H1 (cell line): ENCODE data around the gene SPRING1. TPM values are rescaled to one million over a fixed set of nuclear protein-coding genes. Genes with fewer than 3 reads are reported as not detected.
A peak's percentile ranks its signal among the peaks of the same experiment; 100 is the strongest.

Experiments
- CTCF ChIA-PET: fragments of 300-600 bp; sonication (Branson Sonifier 250); formaldehyde crosslinking; loops from one replicate; lab custom pipeline; 2021; ENCODE audit not compliant: partially characterized antibody; lab: Charles Lee
- POLR2A ChIA-PET: fragments of 300-600 bp; sonication (Branson Sonifier 250); formaldehyde crosslinking; loops from one replicate; lab custom pipeline; 2021; ENCODE audit warnings: inconsistent platforms; ENCODE audit not compliant: partially characterized antibody; lab: Charles Lee
- DNase-seq, 2 experiments: peaks; one replicate each; pipeline versions ENCODE4 v3.0.0 to v3.0.0-alpha.2; 2010 to 2022; ENCODE audit warnings: low spot score in 2 of 2, low read depth in 1 of 2, mixed read lengths in 1 of 2
- FAIRE-seq: peaks from 2 replicates; lab custom pipeline; 2011; peaks lifted over from hg19 to GRCh38; lab: Jason Lieb, UNC
- H2AFZ ChIP-seq: 2 replicates; pipeline ENCODE4 v1.8.1; 2012; ENCODE audit warnings: low read length, inconsistent platforms
- H2AK5ac ChIP-seq: 2 replicates; pipeline ENCODE4 v1.6.1; 2013; ENCODE audit warnings: low read depth, low read length
- H2BK120ac ChIP-seq: replicated peaks from 2 replicates; pipeline ENCODE3; 2013; ENCODE audit warnings: low read depth, low read length, inconsistent platforms
- H2BK12ac ChIP-seq: 2 replicates; pipeline ENCODE4 v1.6.1; 2013; ENCODE audit warnings: low read depth, low read length
- H2BK15ac ChIP-seq: 2 replicates; pipeline ENCODE4 v1.6.1; 2013; ENCODE audit warnings: low read length
- H2BK20ac ChIP-seq: 2 replicates; pipeline ENCODE4 v1.6.1; 2013; ENCODE audit warnings: low read length
- H2BK5ac ChIP-seq: 2 replicates; pipeline ENCODE4 v1.6.1; 2013; ENCODE audit warnings: low read depth, low read length
- H3K14ac ChIP-seq: 2 replicates; pipeline ENCODE4 v1.6.1; 2013; ENCODE audit warnings: inconsistent platforms; ENCODE audit not compliant: insufficient read length
- H3K18ac ChIP-seq: 2 replicates; pipeline ENCODE4 v1.6.1; 2013; ENCODE audit warnings: low read length; ENCODE audit errors: extremely low read depth
- H3K23ac ChIP-seq: 2 replicates; pipeline ENCODE4 v1.6.1; 2013; ENCODE audit warnings: inconsistent platforms; ENCODE audit not compliant: insufficient read length
- H3K23me2 ChIP-seq: 2 replicates; pipeline ENCODE4 v1.6.1; 2013; ENCODE audit warnings: low read depth, low read length
- H3K27ac ChIP-seq: 2 replicates; pipeline ENCODE4 v1.6.1; 2011; ENCODE audit warnings: low read depth, low read length, inconsistent platforms
- H3K27me3 ChIP-seq, 4 experiments: replicated peaks in 1 of 4; 1 replicate in 1 of 4; 2 replicates in 3 of 4; pipeline versions ENCODE4 v1.6.1 to v1.8.1; 2011 to 2013; ENCODE audit warnings: low read length in 3 of 4, mild to moderate bottlenecking in 3 of 4, inconsistent platforms in 2 of 4, mixed read lengths in 2 of 4, moderate library complexity in 1 of 4; ENCODE audit not compliant: control insufficient read depth in 3 of 4, insufficient read depth in 3 of 4; ENCODE audit errors: extremely low read depth in 1 of 4
- H3K36me3 ChIP-seq, 4 experiments: 2 replicates each; pipeline versions ENCODE4 v1.6.1 to v1.8.1; 2011 to 2013; ENCODE audit warnings: mild to moderate bottlenecking in 4 of 4, low read length in 3 of 4, moderate library complexity in 2 of 4, control low read depth in 1 of 4, inconsistent platforms in 1 of 4; ENCODE audit not compliant: insufficient read depth in 4 of 4, control insufficient read depth in 2 of 4
- H3K4ac ChIP-seq: replicated peaks from 2 replicates; pipeline ENCODE3; 2013; ENCODE audit warnings: low read length, low read depth, mixed read lengths, inconsistent platforms; ENCODE audit not compliant: insufficient read length
- H3K4me1 ChIP-seq, 4 experiments: replicated peaks in 1 of 4; 1 replicate in 1 of 4; 2 replicates in 3 of 4; pipeline versions ENCODE4 v1.6.1 to v1.8.1; 2011 to 2013; ENCODE audit warnings: low read length in 3 of 4, inconsistent platforms in 2 of 4, mixed read lengths in 1 of 4; ENCODE audit not compliant: insufficient read depth in 4 of 4, control insufficient read depth in 3 of 4
- H3K4me2 ChIP-seq, 2 experiments: 2 replicates each; pipeline versions ENCODE4 v1.6.1 to v1.8.1; 2011 to 2013; ENCODE audit warnings: low read depth in 2 of 2, low read length in 2 of 2, control low read depth in 1 of 2, inconsistent platforms in 1 of 2, mild to moderate bottlenecking in 1 of 2; ENCODE audit not compliant: insufficient read depth in 1 of 2
- H3K4me3 ChIP-seq, 4 experiments: fragments of 200-600, 300-600 bp in 1 of 4; sonication (generic), shearing (Covaris generic), sonication (Bioruptor Twin) in 1 of 4; 2 replicates each; pipeline versions ENCODE4 v1.5.1 to v1.8.1; 2011 to 2016; ENCODE audit warnings: low read length in 4 of 4, low read depth in 3 of 4, control low read depth in 2 of 4, inconsistent platforms in 2 of 4, mild to moderate bottlenecking in 2 of 4, mixed read lengths in 1 of 4, moderate library complexity in 1 of 4; ENCODE audit not compliant: insufficient read depth in 2 of 4; ENCODE audit errors: extremely low read depth in 1 of 4
- H3K56ac ChIP-seq: replicated peaks from 2 replicates; pipeline ENCODE3; 2013; ENCODE audit warnings: low read depth, mild to moderate bottlenecking, mixed read lengths, low read length, inconsistent platforms; ENCODE audit not compliant: insufficient read length
- H3K79me1 ChIP-seq: 2 replicates; pipeline ENCODE4 v1.6.1; 2013; ENCODE audit warnings: low read depth, low read length, control low read depth
- H3K79me2 ChIP-seq, 2 experiments: 2 replicates each; pipeline versions ENCODE4 v1.6.1 to v1.8.1; 2012 to 2013; ENCODE audit warnings: low read length in 2 of 2, mild to moderate bottlenecking in 2 of 2, inconsistent platforms in 1 of 2; ENCODE audit not compliant: insufficient read depth in 2 of 2, control insufficient read depth in 1 of 2
- H3K9ac ChIP-seq, 4 experiments: replicated peaks in 1 of 4; 1 replicate in 1 of 4; 2 replicates in 3 of 4; pipeline versions ENCODE4 v1.6.1 to v1.8.1; 2011 to 2013; ENCODE audit warnings: low read depth in 3 of 4, low read length in 3 of 4, control low read depth in 2 of 4, mild to moderate bottlenecking in 2 of 4, moderate library complexity in 2 of 4, inconsistent platforms in 1 of 4; ENCODE audit errors: extremely low read depth in 1 of 4
- H3K9me3 ChIP-seq, 2 experiments: 2 replicates each; pipeline versions ENCODE4 v1.6.1 to v1.8.1; 2012 to 2013; ENCODE audit warnings: mild to moderate bottlenecking in 2 of 2, moderate library complexity in 2 of 2, control low read depth in 1 of 2, inconsistent platforms in 1 of 2, low read depth in 1 of 2, low read length in 1 of 2, mixed read lengths in 1 of 2; ENCODE audit not compliant: insufficient read depth in 2 of 2
- H4K20me1 ChIP-seq, 2 experiments: replicated peaks in 1 of 2; 2 replicates each; pipeline versions ENCODE3 to v1.8.1; 2011 to 2013; ENCODE audit warnings: inconsistent platforms in 2 of 2, low read length in 2 of 2, mild to moderate bottlenecking in 1 of 2; ENCODE audit not compliant: insufficient read depth in 2 of 2, control insufficient read depth in 1 of 2
- H4K5ac ChIP-seq: 2 replicates; pipeline ENCODE4 v1.6.1; 2013; ENCODE audit warnings: low read length, low read depth, mixed read lengths, inconsistent platforms; ENCODE audit not compliant: insufficient read length
- H4K8ac ChIP-seq: 2 replicates; pipeline ENCODE4 v1.8.0; 2013; ENCODE audit warnings: mild to moderate bottlenecking, moderate library complexity, low read length, inconsistent platforms; ENCODE audit not compliant: insufficient read depth; ENCODE audit errors: extremely low read depth
- H4K91ac ChIP-seq: replicated peaks from 2 replicates; pipeline ENCODE3; 2013; ENCODE audit warnings: low read length, mixed read lengths, inconsistent platforms; ENCODE audit not compliant: insufficient read length
- CHD2 ChIP-seq: IDR thresholded peaks from 2 replicates; pipeline ENCODE4 v1.6.1; 2012; ENCODE audit warnings: low read length, improper control_type of control experiment
- CREB1 ChIP-seq: IDR thresholded peaks from 2 replicates; pipeline ENCODE4 v1.6.1; 2012; ENCODE audit warnings: inconsistent platforms
- CTCF ChIP-seq, 3 experiments: IDR thresholded peaks; 1 replicate in 2 of 3; 2 replicates in 1 of 3; pipeline versions ENCODE4 v1.5.1 to v1.6.1; 2011; ENCODE audit warnings: low read length in 3 of 3, mild to moderate bottlenecking in 3 of 3, inconsistent platforms in 2 of 3, low read depth in 1 of 3, moderate library complexity in 1 of 3; ENCODE audit not compliant: insufficient read depth in 1 of 3; ENCODE audit errors: control extremely low read depth in 1 of 3
- NANOG ChIP-seq: IDR thresholded peaks from 2 replicates; pipeline ENCODE4 v1.6.1; 2011; ENCODE audit warnings: low read length, low read depth, mild to moderate bottlenecking, inconsistent platforms; ENCODE audit not compliant: insufficient read depth, poor library complexity, severe bottlenecking
- NRF1 ChIP-seq: IDR thresholded peaks from 2 replicates; pipeline ENCODE4 v1.6.1; 2011; ENCODE audit warnings: mild to moderate bottlenecking, low read depth, low read length, improper control_type of control experiment
- POLR2A ChIP-seq, 2 experiments: IDR thresholded peaks; 1 replicate in 1 of 2; 2 replicates in 1 of 2; pipeline ENCODE4 v1.6.1; 2011; ENCODE audit warnings: low read depth in 2 of 2, low read length in 2 of 2, mild to moderate bottlenecking in 2 of 2; ENCODE audit errors: control extremely low read depth in 1 of 2
- RAD21 ChIP-seq, 2 experiments: IDR thresholded peaks in 1 of 2; conservative IDR thresholded peaks in 1 of 2; 2 replicates each; pipeline ENCODE4 v1.6.1; 2011; ENCODE audit warnings: low read depth in 2 of 2, low read length in 2 of 2, improper control_type of control experiment in 1 of 2, inconsistent platforms in 1 of 2, mild to moderate bottlenecking in 1 of 2, moderate library complexity in 1 of 2
- SP1 ChIP-seq: IDR thresholded peaks from 2 replicates; pipeline ENCODE4 v1.6.1; 2011; ENCODE audit warnings: low read depth, low read length
- TAF1 ChIP-seq: IDR thresholded peaks from 2 replicates; pipeline ENCODE4 v1.6.1; 2011; ENCODE audit warnings: mild to moderate bottlenecking, low read depth, low read length
- YY1 ChIP-seq: IDR thresholded peaks from 2 replicates; pipeline ENCODE4 v1.6.1; 2011; ENCODE audit warnings: low read depth, mild to moderate bottlenecking, low read length
- WGBS, 2 experiments: shearing (Covaris generic) in 1 of 2; methylation state at CpG; one replicate each; pipeline versions ENCODE4 v1.1.6 to v1.1.7; 2013 to 2015; ENCODE audit warnings: low lambda C conversion rate in 2 of 2, mixed read lengths in 2 of 2, inconsistent platforms in 1 of 2, low coverage in 1 of 2, missing lambda C conversion rate in 1 of 2; ENCODE audit not compliant: insufficient replicate concordance in 2 of 2, insufficient coverage in 1 of 2, insufficient read length in 1 of 2; ENCODE audit errors: extremely low coverage in 1 of 2, missing lambda C conversion rate in 1 of 2; 5-methylcytosine and 5-hydroxymethylcytosine counted together
- polyA plus RNA-seq, 7 experiments: library from polyadenylated mRNA; depleted of rRNA in 3 of 7; stranded (reverse) in 5 of 7; unstranded in 2 of 7; fragments of >200 nt in 5 of 7; fragments of 200-250 nt in 2 of 7; gene quantifications; 1 replicate in 5 of 7; 2 replicates in 1 of 7; 4 replicates in 1 of 7; pipeline versions ENCODE4 v1.2.1 to v1.2.3, GENCODE V29; 2011 to 2013; ENCODE audit warnings: missing spikeins in 2 of 7, mixed read lengths in 2 of 7
- total RNA-seq: library from RNA; stranded (reverse); fragmentation: NEBNext Ultra II Directional; extraction: Animal tissue kit (Norgen Biotek cat#: 25700); gene quantifications from 2 replicates; pipeline ENCODE4 v1.2.1, GENCODE V29; 2021
- TF ChIP-seq, protein P1 (sequence below): IDR thresholded peaks from 2 replicates; pipeline ENCODE4 v1.6.1; 2012; ENCODE audit warnings: inconsistent platforms

SPRING1 gene
- total and polyA plus RNA-seq, 2 of the 8 experiments (the other 6 are each of a cell fraction or from before 2014, with no cell fraction given) = 14.3 to 46.5 TPM

DNA sequence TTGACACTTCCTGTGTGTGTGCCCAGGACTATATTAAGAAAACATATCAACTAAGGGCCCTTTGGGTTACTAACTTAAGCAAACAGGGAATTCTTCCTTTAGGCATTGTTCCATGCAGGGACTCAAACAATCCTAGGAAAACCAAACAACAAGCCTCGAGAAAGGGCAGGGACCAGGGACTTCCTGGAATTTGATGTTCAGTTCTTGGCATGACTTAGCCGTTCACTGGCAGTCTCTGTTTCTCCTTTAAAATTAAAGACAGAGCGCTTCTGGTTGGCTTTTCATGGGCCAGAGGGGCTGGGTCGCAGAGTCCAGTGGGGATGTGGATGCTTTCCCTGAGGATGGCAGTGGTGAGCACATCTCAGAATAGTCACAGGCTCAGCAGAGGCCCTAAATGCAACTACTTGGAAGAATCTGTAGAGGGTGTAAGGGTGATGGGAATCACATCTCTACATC is 35.4 kb upstream of the SPRING1 start:
- H2AFZ ChIP-seq = no peak overlapping the region
- no peak overlapping the region for H4K91ac ChIP-seq
- H3K18ac ChIP-seq = no peak overlapping the region
- ChIA-PET CTCF (interaction anchor here (2.4 kb wide), 1 partner anchor 14 kb away, joined by 12 read pairs; no protein-coding TSS in a partner anchor), POLR2A (no interaction called here)
- H2BK20ac ChIP-seq = no peak overlapping the region
- H3K23ac ChIP-seq = no peak overlapping the region
- no peaks in the 10 kb centered on the region for H3K9me3 ChIP-seq
- no peaks in the 10 kb centered on the region for H3K27me3 ChIP-seq
- H3K9ac ChIP-seq = no peak overlapping the region
- no peak overlapping the region for H4K8ac ChIP-seq
- no peak overlapping the region for H4K5ac ChIP-seq
- WGBS, 2 experiments = 84% methylated on average over 4 of the region's 4 CpGs; no CpG with 5 or more reads in 1 of the 2 experiments
- no peaks in the 10 kb centered on the region for H3K79me1 ChIP-seq
- DNase-seq (peak in 1 of 2 experiments; percentile 46), FAIRE-seq (no peak)
- H3K4me2 ChIP-seq = no peak overlapping the region
- no peak overlapping the region for H3K14ac ChIP-seq
- no peaks in the 10 kb centered on the region; a peak in 1 of 7 replicates for H3K4me1 ChIP-seq
- H2BK5ac ChIP-seq = no peak overlapping the region
- H2BK12ac ChIP-seq = no peak overlapping the region
- H2AK5ac ChIP-seq = no peak overlapping the region
- no peak overlapping the region for H2BK120ac ChIP-seq
- H4K20me1 ChIP-seq = peaks cover 0 to 1% of the 10 kb centered on the region in 2 experiments
- no peak overlapping the region for H3K4ac ChIP-seq
- H3K23me2 ChIP-seq = no peaks in the 10 kb centered on the region
- H3K4me3 ChIP-seq = no peak overlapping the region
- H3K27ac ChIP-seq = no peak overlapping the region
- H3K36me3 ChIP-seq = peaks cover 0 to 2% (median 0%) of the 10 kb centered on the region in 4 experiments; a peak in 3 of 8 replicates
- H3K56ac ChIP-seq = no peak overlapping the region
- no peaks in the 10 kb centered on the region for H3K79me2 ChIP-seq
- no peak overlapping the region for H2BK15ac ChIP-seq
- no peak for TF ChIP-seq TAF1
- no peak for TF ChIP-seq YY1
- TF ChIP-seq NRF1 = no peak
- TF ChIP-seq SP1 = no peak
- TF ChIP-seq RAD21 (IDR thresholded peaks at IDR 0.05 in 1 of 2, conservative IDR thresholded peaks at IDR 0.05 in 1 of 2; ENCODE audit: low read depth in 2 of 2, low read length in 2 of 2) = peak; percentile 45 to 52
- TF ChIP-seq CREB1 = no peak
- no peak for TF ChIP-seq NANOG
- TF ChIP-seq, protein P1, sequence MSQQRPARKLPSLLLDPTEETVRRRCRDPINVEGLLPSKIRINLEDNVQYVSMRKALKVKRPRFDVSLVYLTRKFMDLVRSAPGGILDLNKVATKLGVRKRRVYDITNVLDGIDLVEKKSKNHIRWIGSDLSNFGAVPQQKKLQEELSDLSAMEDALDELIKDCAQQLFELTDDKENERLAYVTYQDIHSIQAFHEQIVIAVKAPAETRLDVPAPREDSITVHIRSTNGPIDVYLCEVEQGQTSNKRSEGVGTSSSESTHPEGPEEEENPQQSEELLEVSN = no peak
- TF ChIP-seq CHD2 = no peak
- no peak for TF ChIP-seq POLR2A (IDR thresholded peaks at IDR 0.05; ENCODE audit: control extremely low read depth in 1 of 2, low read depth in 2 of 2, low read length in 2 of 2)
- peak; percentile 49 to 58 (median 50) for TF ChIP-seq CTCF (IDR thresholded peaks at IDR 0.05; ENCODE audit: control extremely low read depth in 1 of 3, insufficient read depth in 1 of 3, low read depth in 1 of 3, low read length in 3 of 3)
